Medulla oblongata (tissue), 1 donor: ENCODE results near the gene NUTM2A.
"Not testable (repeated sequence)": the region's sequence is repeated elsewhere in the genome, so short reads cannot be mapped to it uniquely, and the experiment has no call there.

ENCODE experiments used
- DNase-seq: peaks from one replicate; pipeline ENCODE4 v3.0.0-alpha.2; 2015; ENCODE audit errors: extremely low spot score

NUTM2A gene

DNA sequence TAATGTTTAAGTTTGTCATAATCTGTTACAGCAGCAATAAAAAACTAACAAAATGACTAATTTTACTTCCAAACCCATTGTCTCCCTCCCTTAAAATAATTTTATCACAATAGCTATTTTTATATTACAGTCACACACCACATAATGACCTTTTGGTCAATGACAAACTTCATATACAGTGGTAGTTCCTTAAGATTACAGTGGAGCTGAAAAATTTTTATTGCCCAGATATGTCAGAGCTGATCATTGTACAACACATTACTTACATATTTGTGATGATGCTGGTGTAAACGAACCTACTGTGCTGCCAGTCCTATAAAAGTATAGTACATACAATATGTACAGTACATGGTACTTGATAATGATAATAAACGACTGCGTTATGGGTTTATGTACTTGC, 22.1 kb downstream of the NUTM2A start:
- not testable (repeated sequence) for DNase-seq

DNA sequence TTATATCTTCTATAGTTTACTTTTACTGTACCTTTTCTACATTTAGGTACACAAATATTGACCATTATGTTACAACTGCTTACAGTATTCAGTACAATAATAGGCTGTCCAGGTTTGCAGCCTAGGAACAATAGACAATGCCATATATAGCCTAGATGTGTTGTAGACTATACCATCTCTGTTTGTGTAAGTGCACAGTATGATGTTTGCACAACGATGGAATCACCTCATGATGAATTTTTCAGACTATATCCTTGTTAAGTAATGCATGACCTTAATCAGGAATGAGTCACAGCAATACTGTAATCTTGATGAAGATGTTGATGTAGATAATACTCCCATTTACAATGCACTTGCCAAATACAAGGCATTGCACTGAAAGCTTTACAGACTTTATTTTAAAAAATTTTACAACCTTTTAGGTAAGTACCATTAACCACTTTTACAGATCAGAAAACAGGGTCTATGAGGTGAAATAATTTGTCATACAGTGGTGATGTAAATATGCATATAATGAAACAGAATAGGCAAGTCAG, 23.6 kb downstream of the NUTM2A start:
- not testable (repeated sequence) for DNase-seq

DNA sequence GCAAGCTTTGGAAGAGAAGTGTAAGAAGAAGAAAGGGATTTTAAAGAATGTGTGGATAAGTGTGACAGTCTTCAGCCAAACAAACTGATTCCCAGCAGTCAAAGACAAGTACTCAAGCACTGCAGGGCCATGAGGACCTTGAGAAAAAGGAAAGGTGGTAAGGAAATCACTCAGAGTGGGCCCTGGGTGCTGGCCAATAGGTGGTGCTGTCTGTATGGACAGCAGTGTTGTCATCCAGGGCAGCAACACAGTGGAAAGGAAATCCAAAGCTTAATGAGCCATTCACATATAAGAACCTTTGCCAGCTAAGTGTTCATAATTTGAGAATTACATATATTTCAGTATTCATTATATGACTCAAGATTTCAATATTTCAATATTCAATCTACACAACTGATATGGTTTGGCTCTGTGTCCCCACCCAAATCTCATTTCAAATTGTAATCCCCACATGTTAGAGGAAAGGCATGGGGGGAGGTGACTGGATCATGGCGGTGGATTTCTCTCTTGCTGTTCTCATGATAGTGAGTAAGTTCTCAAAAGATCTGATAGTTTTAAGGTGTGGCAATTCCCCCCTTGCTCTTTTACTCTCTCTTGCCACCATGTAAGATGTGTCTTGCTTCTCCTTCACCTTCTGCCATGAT, 55.6 kb downstream of the NUTM2A start:
- DNase-seq: not testable (repeated sequence)
